HCT116 (cell line): ENCODE results near the gene PIK3C3. TPM values are rescaled to one million over a fixed set of nuclear protein-coding genes. Genes with fewer than 3 reads are reported as not detected.

Experiments used
- ATAC-seq: fragments of 200-7000 bp; cut with Tn5 transposase; 2 replicates; pipeline ENCODE4 v1.9.1; 2020; ENCODE audit warnings: mild to moderate bottlenecking, moderate library complexity
- BruUV-seq: library from RNA; stranded (reverse); fragments of 400-500 nt; replicated peaks from 2 replicates; lab custom pipeline; 2021; lab: Mats Ljungman, UMichigan
- CTCF ChIA-PET: fragments of 300-600 bp; sonication (Branson Sonifier 250); formaldehyde crosslinking; loops from one replicate; lab custom pipeline; 2021; ENCODE audit warnings: antibody characterized with exemption; lab: Charles Lee
- POLR2A ChIA-PET: fragments of 300-600, 350-600 bp; sonication (Branson Sonifier 250); formaldehyde crosslinking; loops from one replicate; lab custom pipeline; 2021; ENCODE audit warnings: antibody characterized with exemption; lab: Charles Lee
- RAD21 ChIA-PET, 2 experiments: fragments of 300-600 bp; sonication (Branson Sonifier 250); formaldehyde crosslinking; loops; one replicate each; lab custom pipeline; 2023; ENCODE audit warnings: low total read pairs in 2 of 2; ENCODE audit not compliant: uncharacterized antibody in 2 of 2, unreplicated experiment in 2 of 2, low non-redundant PET in 1 of 2; lab: Charles Lee
- DNase-seq: peaks from one replicate; pipeline ENCODE4 v3.0.0-alpha.2; 2010; ENCODE audit warnings: low read depth, low spot score
- H2AFZ ChIP-seq: fragments of 200-600 bp; shearing (Covaris generic), sonication (generic); 2 replicates; pipeline ENCODE4 v1.6.1; 2017; ENCODE audit warnings: low read depth, mixed run types, mixed read lengths, antibody characterized with exemption, low read length; ENCODE audit not compliant: poor library complexity, severe bottlenecking
- H3K27ac ChIP-seq: 2 replicates; pipeline ENCODE4 v1.5.1; 2012; ENCODE audit warnings: low read depth, low read length
- H3K27me3 ChIP-seq: fragments of 200-600 bp; sonication (generic); 2 replicates; pipeline ENCODE4 v1.6.1; 2016; ENCODE audit warnings: mixed run types, low read length, mixed read lengths; ENCODE audit not compliant: insufficient read depth
- H3K36me3 ChIP-seq, 2 experiments: fragments of 200-500 bp in 1 of 2; fragments of 200-600 bp in 1 of 2; sonication (Bioruptor generic) in 1 of 2; sonication (generic) in 1 of 2; 2 replicates each; pipeline versions ENCODE4 v1.5.1 to v1.6.1; 2014 to 2016; ENCODE audit warnings: low read length in 2 of 2, inconsistent platforms in 1 of 2, mixed read lengths in 1 of 2, mixed run types in 1 of 2; ENCODE audit not compliant: insufficient read depth in 2 of 2, control insufficient read depth in 1 of 2
- H3K4me1 ChIP-seq, 2 experiments: fragments of 200-600 bp in 1 of 2; sonication (generic) in 1 of 2; 2 replicates each; pipeline versions ENCODE4 v1.5.1 to v1.6.1; 2012 to 2017; ENCODE audit warnings: low read length in 2 of 2, inconsistent platforms in 1 of 2, mild to moderate bottlenecking in 1 of 2, mixed read lengths in 1 of 2, mixed run types in 1 of 2, moderate library complexity in 1 of 2; ENCODE audit not compliant: insufficient read depth in 2 of 2, control insufficient read depth in 1 of 2
- H3K4me2 ChIP-seq: fragments of 200-600 bp; sonication (generic); 2 replicates; pipeline ENCODE4 v1.6.1; 2017; ENCODE audit warnings: mixed run types, low read length, mixed read lengths
- H3K4me3 ChIP-seq, 2 experiments: fragments of 200-600 bp in 1 of 2; sonication (generic) in 1 of 2; replicated peaks in 1 of 2; 2 replicates each; pipeline ENCODE4 v1.5.1; 2011 to 2016; ENCODE audit warnings: low read length in 2 of 2, control low read depth in 1 of 2, low read depth in 1 of 2, mild to moderate bottlenecking in 1 of 2, mixed read lengths in 1 of 2, mixed run types in 1 of 2
- H3K79me2 ChIP-seq: fragments of 200-600 bp; sonication (generic); 2 replicates; pipeline ENCODE4 v1.6.1; 2017; ENCODE audit warnings: mild to moderate bottlenecking, mixed run types, low read length, moderate library complexity, mixed read lengths; ENCODE audit not compliant: insufficient read depth
- H3K9ac ChIP-seq: fragments of 200-600 bp; sonication (generic); 2 replicates; pipeline ENCODE4 v1.6.1; 2016; ENCODE audit warnings: low read length, mixed read lengths
- H3K9me2 ChIP-seq: fragments of 200-600 bp; sonication (generic), shearing (Covaris generic); 2 replicates; pipeline ENCODE4 v1.6.1; 2017; ENCODE audit warnings: mixed run types, mild to moderate bottlenecking, moderate library complexity; ENCODE audit not compliant: insufficient read depth
- H3K9me3 ChIP-seq, 2 experiments: fragments of 200-500 bp in 1 of 2; fragments of 200-600 bp in 1 of 2; sonication (Bioruptor generic) in 1 of 2; sonication (generic) in 1 of 2; 2 replicates each; pipeline ENCODE4 v1.6.1; 2014 to 2017; ENCODE audit warnings: low read length in 2 of 2, mixed read lengths in 2 of 2, inconsistent platforms in 1 of 2, low read depth in 1 of 2, mild to moderate bottlenecking in 1 of 2, mixed run types in 1 of 2, moderate library complexity in 1 of 2; ENCODE audit not compliant: control insufficient read depth in 1 of 2, insufficient read depth in 1 of 2
- H4K20me1 ChIP-seq: fragments of 200-600 bp; sonication (generic), shearing (Covaris generic); 2 replicates; pipeline ENCODE4 v1.6.1; 2017; ENCODE audit warnings: mixed run types, mild to moderate bottlenecking, moderate library complexity; ENCODE audit not compliant: insufficient read depth
- ELF1 ChIP-seq: IDR thresholded peaks from 2 replicates; pipeline ENCODE4 v1.6.1; 2012; ENCODE audit warnings: low read depth, borderline replicate concordance
- EZH2 ChIP-seq: fragments of 200-600 bp; sonication (generic); IDR thresholded peaks from 2 replicates; pipeline ENCODE4 v1.6.1; 2017; ENCODE audit warnings: antibody characterized with exemption, mixed run types
- EZH2phosphoT487 ChIP-seq: fragments of 200-600 bp; IDR thresholded peaks from 2 replicates; pipeline ENCODE4 v1.6.1; 2018; ENCODE audit warnings: antibody characterized with exemption, borderline replicate concordance
- REST ChIP-seq: IDR thresholded peaks from 2 replicates; pipeline ENCODE4 v1.6.1; 2012; ENCODE audit warnings: low read depth
- SRF ChIP-seq: IDR thresholded peaks from 2 replicates; pipeline ENCODE4 v1.6.1; 2012; ENCODE audit warnings: low read depth
- intact Hi-C: fragments of 100-400 bp; cut with micrococcal nuclease; formaldehyde crosslinking; loops from 2 replicates; pipeline ENCODE4 v1.10.0; 2022
- total RNA-seq: library from RNA; stranded (reverse); gene quantifications from one replicate; pipeline ENCODE4 v1.2.1, GENCODE V29; 2021; ENCODE audit not compliant: unreplicated experiment

Gene PIK3C3
- total RNA-seq, 1 experiment from 2014 or later: 40.4 TPM

DNA sequence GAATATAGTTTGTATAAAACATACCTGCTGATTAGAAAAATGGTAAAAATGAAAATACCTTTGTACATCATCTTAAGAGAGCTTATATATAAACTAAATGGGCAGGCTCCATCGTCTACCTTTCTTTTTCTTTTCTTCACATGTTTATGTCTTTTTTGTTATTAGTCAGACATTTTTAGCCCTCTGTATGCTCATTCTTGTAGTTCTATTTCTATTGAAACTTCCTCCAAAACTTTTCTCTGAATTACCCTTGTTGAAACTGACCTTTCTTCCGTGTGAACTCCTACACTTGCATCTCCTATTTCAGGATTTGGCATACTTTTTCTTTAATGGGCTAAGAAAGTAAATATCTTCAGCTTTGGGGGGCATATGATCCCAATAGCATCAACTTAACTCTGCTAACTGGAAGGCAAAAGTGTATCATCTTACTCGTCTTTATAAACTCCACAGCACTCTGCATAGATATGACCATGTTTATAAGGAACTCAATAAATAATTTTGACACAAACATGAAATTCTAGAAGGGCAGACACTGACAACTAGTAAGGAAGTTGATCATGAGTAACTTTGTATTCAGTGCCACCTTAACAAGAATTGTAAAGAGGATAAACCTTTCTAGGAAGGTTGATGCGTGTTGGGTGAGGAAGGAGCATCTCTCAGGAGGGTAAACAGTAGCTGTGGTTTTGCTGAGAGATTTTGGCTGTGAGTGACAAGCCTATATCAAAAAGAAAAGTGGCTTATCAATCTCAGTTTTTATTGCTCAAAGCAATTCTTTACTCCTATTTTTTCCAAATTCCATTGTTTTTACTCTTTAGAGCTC, 127.6 kb downstream of the PIK3C3 start:
- H2AFZ ChIP-seq: no peak overlapping the region
- H3K79me2 ChIP-seq: no peaks in the 10 kb centered on the region
- no peak overlapping the region for H3K4me2 ChIP-seq
- BruUV-seq: no TSS peak
- no peak overlapping the region for H3K27ac ChIP-seq
- POLR2A ChIA-PET: no interaction called here
- no peaks in the 10 kb centered on the region for H3K27me3 ChIP-seq
- RAD21 ChIA-PET: no interaction called here
- no peaks in the 10 kb centered on the region for H3K4me1 ChIP-seq
- CTCF ChIA-PET: interaction anchor here (1.8 kb wide), 1 partner anchor 29 kb away, joined by 6 read pairs; no protein-coding TSS in a partner anchor
- H4K20me1 ChIP-seq: no peaks in the 10 kb centered on the region
- DNase-seq: no peak
- H3K9me3 ChIP-seq: no peaks in the 10 kb centered on the region
- H3K9ac ChIP-seq: no peak overlapping the region
- no peak for ATAC-seq
- H3K4me3 ChIP-seq: no peak overlapping the region
- peaks cover 0 to 1% of the 10 kb centered on the region in 2 experiments; a peak in 1 of 4 replicates for H3K36me3 ChIP-seq
- TF ChIP-seq EZH2phosphoT487: no peak
- no peak for TF ChIP-seq REST
- no peak for TF ChIP-seq ELF1
- no peak for TF ChIP-seq SRF
- no peak for TF ChIP-seq EZH2
- no peaks in the 10 kb centered on the region for H3K9me2 ChIP-seq
- intact Hi-C loops: no loop called here
